Cardiac muscle cell (in vitro differentiated cells and primary cell): Measurements from ENCODE around the gene OPA1. TPM values are rescaled to one million over a fixed set of nuclear protein-coding genes. Genes with fewer than 3 reads are reported as not detected.

Experiments used
- DNase-seq, 2 donors: peaks; one replicate each; pipeline versions ENCODE4 v3.0.0 to v3.0.0-alpha.2; 2010 to 2017; ENCODE audit warnings: low read depth in 1 of 2, low spot score in 1 of 2
- H3K27ac ChIP-seq: fragments of 200-600 bp; sonication (generic); 2 replicates; pipeline ENCODE4 v1.5.1; 2016
- H3K27me3 ChIP-seq: fragments of 200-600 bp; sonication (generic); 2 replicates; pipeline ENCODE4 v1.6.0; 2016; ENCODE audit warnings: control low read depth
- H3K36me3 ChIP-seq: fragments of 200-600 bp; sonication (generic); 2 replicates; pipeline ENCODE4 v1.5.1; 2016; ENCODE audit warnings: control low read depth
- H3K4me1 ChIP-seq: fragments of 200-600 bp; sonication (generic); 2 replicates; pipeline ENCODE4 v1.8.1; 2017; ENCODE audit warnings: low read depth, mild to moderate bottlenecking, mixed run types
- H3K4me3 ChIP-seq: fragments of 200-600 bp; sonication (generic); 2 replicates; pipeline ENCODE4 v1.5.1; 2016; ENCODE audit warnings: mild to moderate bottlenecking
- H3K9me3 ChIP-seq: fragments of 200-600 bp; sonication (generic); 2 replicates; pipeline ENCODE4 v1.5.1; 2017; ENCODE audit warnings: low read depth, mild to moderate bottlenecking, control low read depth
- CTCF ChIP-seq: IDR thresholded peaks from 2 replicates; pipeline ENCODE4 v1.5.1; 2012; ENCODE audit warnings: low read depth, mild to moderate bottlenecking, low read length
- polyA plus RNA-seq: library from polyadenylated mRNA; unstranded; fragments of >200 nt; fragmentation: Nextera tagmentation; extraction: Ambion mirVana; gene quantifications from 2 replicates; pipeline ENCODE4 v1.2.1, GENCODE V29; 2016
- total RNA-seq: library from RNA; depleted of rRNA; stranded (reverse); fragments of >200 nt; gene quantifications from 2 replicates; pipeline ENCODE4 v1.2.3, GENCODE V29; 2016

Gene OPA1
- total and polyA plus RNA-seq, 2 experiments from 2014 or later, result 26.6 to 54.4 TPM

- peaks cover 30% of the 10 kb centered on the region for H3K36me3 ChIP-seq
- peaks cover 13% of the 10 kb centered on the region for H3K4me1 ChIP-seq
- no peak overlapping the region for H3K27ac ChIP-seq
- no peaks in the 10 kb centered on the region for H3K27me3 ChIP-seq
- TF ChIP-seq CTCF, result no peak
- no peak for DNase-seq
- H3K9me3 ChIP-seq, result no peaks in the 10 kb centered on the region
- no peak overlapping the region for H3K4me3 ChIP-seq
Observed at GRCh38 chr3:193650585-193650984, 57.6 kb downstream of the OPA1 start.

- DNase-seq, result peak in 1 of 2 donors; percentile 20
- TF ChIP-seq CTCF, result no peak
- Histone ChIP-seq H3K4me3 (no peak overlapping the region), H3K4me1 (peaks cover 33% of the 10 kb centered on the region), H3K9me3 (no peaks in the 10 kb centered on the region), H3K27me3 (no peaks in the 10 kb centered on the region), H3K36me3 (peaks cover 23% of the 10 kb centered on the region), H3K27ac (peak overlapping the region; percentile 20)
Observed at GRCh38 chr3:193655831-193656433, 62.9 kb downstream of the OPA1 start.

- H3K27ac ChIP-seq, result peak overlapping the region; percentile 20
- H3K4me3 ChIP-seq, result no peak overlapping the region
- no peak for TF ChIP-seq CTCF
- H3K4me1 ChIP-seq, result peaks cover 33% of the 10 kb centered on the region
- H3K9me3 ChIP-seq, result no peaks in the 10 kb centered on the region
- H3K36me3 ChIP-seq, result peaks cover 23% of the 10 kb centered on the region
- DNase-seq, result no peak
- H3K27me3 ChIP-seq, result no peaks in the 10 kb centered on the region
Observed at GRCh38 chr3:193656445-193656844, 63.4 kb downstream of the OPA1 start.

GRCh38 chr3:193656878-193657282 lies 63.9 kb downstream of the OPA1 start:
- peaks cover 23% of the 10 kb centered on the region for H3K36me3 ChIP-seq
- no peak overlapping the region for H3K27ac ChIP-seq
- no peak for TF ChIP-seq CTCF

GRCh38 chr3:193660171-193660570 lies 67.2 kb downstream of the OPA1 start:
- H3K4me1 ChIP-seq, result peaks cover 22% of the 10 kb centered on the region
- DNase-seq, result no peak
- TF ChIP-seq CTCF, result no peak
- no peaks in the 10 kb centered on the region for H3K9me3 ChIP-seq
- H3K27me3 ChIP-seq, result no peaks in the 10 kb centered on the region
- H3K27ac ChIP-seq, result no peak overlapping the region
- H3K4me3 ChIP-seq, result no peak overlapping the region
- peaks cover 24% of the 10 kb centered on the region for H3K36me3 ChIP-seq

More at GRCh38 chr3:193656878-193657282, 63.9 kb downstream of the OPA1 start:
- Histone ChIP-seq H3K4me1 (peaks cover 33% of the 10 kb centered on the region), H3K9me3 (no peaks in the 10 kb centered on the region), H3K27me3 (no peaks in the 10 kb centered on the region), H3K4me3 (no peak overlapping the region)
- DNase-seq, result no peak
